MM.1S (cell line): ENCODE measurements around the gene SFMBT1.

Experiments
- DNase-seq: peaks from one replicate; pipeline ENCODE4 v3.0.0-alpha.2; 2015
- H2AFZ ChIP-seq: fragments of 300-600 bp; sonication (generic); 2 replicates; pipeline ENCODE4 v1.6.0; 2016; ENCODE audit warnings: antibody characterized with exemption, low read length
- H3F3A ChIP-seq: fragments of 300-600 bp; sonication (generic); 2 replicates; pipeline ENCODE4 v1.6.1; 2016; ENCODE audit warnings: mild to moderate bottlenecking, antibody characterized with exemption, low read length, moderate library complexity, mixed read lengths; ENCODE audit not compliant: insufficient read depth
- H3K27ac ChIP-seq: fragments of 300-600 bp; sonication (generic); 2 replicates; pipeline ENCODE4 v1.5.1; 2016; ENCODE audit warnings: mild to moderate bottlenecking, low read length
- H3K27me3 ChIP-seq: fragments of 300-600 bp; sonication (generic); replicated peaks from 2 replicates; pipeline ENCODE4 v1.6.0; 2016; ENCODE audit warnings: low read length; ENCODE audit not compliant: insufficient read depth
- H3K36me3 ChIP-seq: fragments of 300-600 bp; sonication (generic); replicated peaks from 2 replicates; pipeline ENCODE4 v1.6.1; 2016; ENCODE audit warnings: mild to moderate bottlenecking, low read length, mixed read lengths; ENCODE audit not compliant: insufficient read depth
- H3K4me1 ChIP-seq: fragments of 300-600 bp; sonication (generic); 2 replicates; pipeline ENCODE4 v1.6.1; 2016; ENCODE audit warnings: low read length, mixed read lengths
- H3K4me2 ChIP-seq: fragments of 300-600 bp; sonication (generic); 2 replicates; pipeline ENCODE4 v1.6.0; 2016; ENCODE audit warnings: low read depth, low read length
- H3K4me3 ChIP-seq: fragments of 300-600 bp; sonication (generic); 2 replicates; pipeline ENCODE4 v1.5.1; 2016; ENCODE audit warnings: low read length, mixed read lengths
- H3K79me2 ChIP-seq: fragments of 300-600 bp; sonication (generic); 2 replicates; pipeline ENCODE4 v1.6.1; 2016; ENCODE audit warnings: mixed run types, low read length, mixed read lengths
- H3K9ac ChIP-seq: fragments of 300-600 bp; sonication (generic); 2 replicates; pipeline ENCODE4 v1.6.1; 2016; ENCODE audit warnings: low read length, mixed read lengths
- H3K9me2 ChIP-seq: fragments of 300-600 bp; sonication (generic); replicated peaks from 2 replicates; pipeline ENCODE4 v1.6.1; 2016; ENCODE audit warnings: mild to moderate bottlenecking, low read length, mixed read lengths; ENCODE audit not compliant: insufficient read depth
- H3K9me3 ChIP-seq: fragments of 300-600 bp; sonication (generic); replicated peaks from 2 replicates; pipeline ENCODE4 v1.6.1; 2016; ENCODE audit warnings: mild to moderate bottlenecking, low read length, mixed read lengths; ENCODE audit not compliant: insufficient read depth
- H4K20me1 ChIP-seq: fragments of 300-600 bp; sonication (generic); 2 replicates; pipeline ENCODE4 v1.6.1; 2016; ENCODE audit warnings: mild to moderate bottlenecking, low read length, moderate library complexity, mixed read lengths; ENCODE audit not compliant: insufficient read depth
- EZH2 ChIP-seq: fragments of 300-600 bp; sonication (generic); optimal IDR thresholded peaks from 2 replicates; pipeline ENCODE3; 2017; ENCODE audit warnings: low read depth, mild to moderate bottlenecking, antibody characterized with exemption, low read length, mixed read lengths
- EZH2phosphoT487 ChIP-seq: fragments of 300-600 bp; sonication (generic); IDR thresholded peaks from 2 replicates; pipeline ENCODE4 v1.6.1; 2018; ENCODE audit warnings: antibody characterized with exemption, low read length
- TF ChIP-seq, protein P1 (sequence below): fragments of 300-600 bp; sonication (generic); IDR thresholded peaks from 2 replicates; pipeline ENCODE4 v1.5.1; 2016; ENCODE audit warnings: antibody characterized with exemption, low read length, mixed read lengths

SFMBT1 gene

DNA sequence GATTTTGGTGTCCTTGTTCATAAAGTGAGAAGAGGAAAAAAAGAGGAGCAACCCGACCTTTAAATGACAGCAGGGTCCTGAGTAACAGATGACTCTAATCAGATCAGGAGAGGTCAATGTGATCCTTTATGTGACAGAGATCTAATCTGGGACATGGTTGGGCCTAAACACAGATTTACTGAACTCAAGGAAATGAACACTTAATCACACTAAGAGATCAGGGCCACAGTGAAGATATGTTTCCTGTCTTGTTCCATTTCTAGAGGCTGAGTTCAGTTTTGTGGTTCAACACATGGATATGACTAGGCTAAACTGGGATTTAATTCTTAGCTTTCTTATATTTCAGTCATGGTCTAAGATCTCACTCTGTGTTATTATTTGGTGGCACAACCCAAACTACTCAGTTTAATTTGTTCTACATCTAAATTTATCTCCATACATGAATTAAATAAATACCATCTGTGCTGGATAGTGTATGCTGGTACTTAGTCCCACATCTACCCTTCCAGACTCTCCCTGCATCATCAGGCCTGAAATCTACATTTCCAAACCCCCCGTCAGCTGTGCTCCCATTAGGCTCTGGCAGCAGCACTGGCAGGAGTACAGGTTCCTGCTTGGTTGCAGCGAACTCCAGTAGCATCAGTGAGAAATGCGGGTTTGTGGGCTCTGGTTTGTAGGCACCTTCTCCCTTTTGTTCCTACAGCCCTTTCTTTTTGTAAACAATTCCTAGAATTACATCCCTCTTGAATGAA, 22.6 kb downstream of the SFMBT1 start:
- H3K9me3 ChIP-seq, result no peaks in the 10 kb centered on the region
- no peaks in the 10 kb centered on the region for H3K36me3 ChIP-seq
- no peaks in the 10 kb centered on the region for H3K9me2 ChIP-seq
- TF ChIP-seq, protein P1, sequence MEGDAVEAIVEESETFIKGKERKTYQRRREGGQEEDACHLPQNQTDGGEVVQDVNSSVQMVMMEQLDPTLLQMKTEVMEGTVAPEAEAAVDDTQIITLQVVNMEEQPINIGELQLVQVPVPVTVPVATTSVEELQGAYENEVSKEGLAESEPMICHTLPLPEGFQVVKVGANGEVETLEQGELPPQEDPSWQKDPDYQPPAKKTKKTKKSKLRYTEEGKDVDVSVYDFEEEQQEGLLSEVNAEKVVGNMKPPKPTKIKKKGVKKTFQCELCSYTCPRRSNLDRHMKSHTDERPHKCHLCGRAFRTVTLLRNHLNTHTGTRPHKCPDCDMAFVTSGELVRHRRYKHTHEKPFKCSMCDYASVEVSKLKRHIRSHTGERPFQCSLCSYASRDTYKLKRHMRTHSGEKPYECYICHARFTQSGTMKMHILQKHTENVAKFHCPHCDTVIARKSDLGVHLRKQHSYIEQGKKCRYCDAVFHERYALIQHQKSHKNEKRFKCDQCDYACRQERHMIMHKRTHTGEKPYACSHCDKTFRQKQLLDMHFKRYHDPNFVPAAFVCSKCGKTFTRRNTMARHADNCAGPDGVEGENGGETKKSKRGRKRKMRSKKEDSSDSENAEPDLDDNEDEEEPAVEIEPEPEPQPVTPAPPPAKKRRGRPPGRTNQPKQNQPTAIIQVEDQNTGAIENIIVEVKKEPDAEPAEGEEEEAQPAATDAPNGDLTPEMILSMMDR, result no peak
- no peak for TF ChIP-seq EZH2phosphoT487
- no peak for TF ChIP-seq EZH2
- no peak overlapping the region for H3K4me3 ChIP-seq
- no peaks in the 10 kb centered on the region for H3F3A ChIP-seq
- H3K79me2 ChIP-seq, result peaks cover 93% of the 10 kb centered on the region
- H3K4me1 ChIP-seq, result no peaks in the 10 kb centered on the region
- H3K4me2 ChIP-seq, result no peak overlapping the region
- H3K27me3 ChIP-seq, result no peaks in the 10 kb centered on the region
- H3K9ac ChIP-seq, result no peak overlapping the region
- DNase-seq, result no peak
- H3K27ac ChIP-seq, result no peak overlapping the region
- H4K20me1 ChIP-seq, result 0 out of 2 replicates have a peak, but pooled peaks cover 2% of the 10 kb centered on the region
- H2AFZ ChIP-seq, result no peak overlapping the region

DNA sequence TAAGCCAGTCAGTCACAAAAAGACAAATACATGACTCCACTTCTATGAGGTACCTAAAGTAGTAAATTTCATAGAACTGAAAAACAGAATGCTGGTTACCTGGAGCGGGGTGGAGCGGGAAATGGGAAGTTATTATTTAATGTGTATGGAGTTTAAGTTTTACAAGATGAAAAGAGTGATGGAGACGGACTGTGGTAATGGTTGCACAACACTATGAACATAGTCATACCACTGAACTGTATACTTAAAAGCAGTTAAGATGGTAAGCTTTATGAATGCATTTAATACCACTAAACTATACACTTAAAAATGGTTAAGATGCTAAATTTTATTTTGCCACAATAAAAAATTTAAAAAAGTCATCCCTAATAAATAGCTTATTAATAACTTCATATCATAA, 23.2 kb downstream of the SFMBT1 start:
- Histone ChIP-seq H3K27ac (no peak overlapping the region), H3K4me1 (no peaks in the 10 kb centered on the region), H3K9me3 (no peaks in the 10 kb centered on the region), H3K36me3 (no peaks in the 10 kb centered on the region), H3K79me2 (peaks cover 92% of the 10 kb centered on the region), H3K27me3 (no peaks in the 10 kb centered on the region), H3K4me3 (no peak overlapping the region), H3K4me2 (no peak overlapping the region), H4K20me1 (0 out of 2 replicates have a peak, but pooled peaks cover 2% of the 10 kb centered on the region), H3K9ac (no peak overlapping the region), H3K9me2 (no peaks in the 10 kb centered on the region), H3F3A (no peaks in the 10 kb centered on the region), H2AFZ (no peak overlapping the region)
- no peak for DNase-seq
- no peak for TF ChIP-seq EZH2
- no peak for TF ChIP-seq EZH2phosphoT487
- TF ChIP-seq, protein P1, result no peak

DNA sequence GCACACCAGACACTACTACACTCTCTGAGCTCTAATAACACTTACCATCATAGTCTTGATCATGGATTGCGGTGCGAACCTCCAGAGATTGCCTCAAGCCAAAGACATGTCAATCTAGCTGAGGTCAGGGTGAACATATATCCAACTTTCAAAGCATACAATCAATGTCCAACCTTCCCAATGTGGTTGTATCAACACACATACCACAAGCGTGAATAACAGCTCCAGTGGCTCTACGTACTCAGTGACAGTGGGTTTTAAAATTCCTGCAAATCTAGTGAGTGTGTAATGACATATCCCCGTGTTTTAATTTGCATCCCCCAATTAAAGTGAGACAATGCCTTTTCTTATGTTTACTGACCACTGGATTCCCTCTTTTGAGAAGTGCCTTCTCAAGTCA, 29.6 kb downstream of the SFMBT1 start:
- H3K9me3 ChIP-seq, result no peaks in the 10 kb centered on the region
- TF ChIP-seq, protein P1, result no peak
- TF ChIP-seq EZH2phosphoT487 (no peak), EZH2 (no peak)
- no peaks in the 10 kb centered on the region for H3F3A ChIP-seq
- H3K9me2 ChIP-seq, result no peaks in the 10 kb centered on the region
- 0 out of 2 replicates have a peak, but pooled peaks cover under 1% of the 10 kb centered on the region for H3K4me1 ChIP-seq
- peaks cover 72% of the 10 kb centered on the region for H3K79me2 ChIP-seq
- H3K27me3 ChIP-seq, result no peaks in the 10 kb centered on the region
- DNase-seq, result no peak
- no peak overlapping the region for H3K27ac ChIP-seq
- H3K4me3 ChIP-seq, result no peak overlapping the region
- no peak overlapping the region for H2AFZ ChIP-seq
- no peak overlapping the region for H3K9ac ChIP-seq
- H3K36me3 ChIP-seq, result no peaks in the 10 kb centered on the region
- no peaks in the 10 kb centered on the region for H4K20me1 ChIP-seq
- H3K4me2 ChIP-seq, result no peak overlapping the region
